A673 (cell line): Measurements from ENCODE around the gene ADIG. TPM values are rescaled to one million over a fixed set of nuclear protein-coding genes. Genes with fewer than 3 reads are reported as not detected.
"Not testable (repeated sequence)": the region's sequence is repeated elsewhere in the genome, so short reads cannot be mapped to it uniquely, and the experiment has no call there.

Experiments used
- BruUV-seq: library from RNA; stranded (reverse); fragments of 400-500 nt; replicated peaks from 2 replicates; lab custom pipeline; 2021; lab: Mats Ljungman, UMichigan
- CTCF ChIA-PET: fragments of 300-600 bp; sonication (Branson Sonifier 250); formaldehyde crosslinking; loops from one replicate; lab custom pipeline; 2022; ENCODE audit warnings: antibody characterized with exemption; lab: Charles Lee
- POLR2A ChIA-PET: fragments of 300-600 bp; sonication (Branson Sonifier 250); formaldehyde crosslinking; loops from one replicate; lab custom pipeline; 2022; ENCODE audit warnings: antibody characterized with exemption; ENCODE audit not compliant: low non-redundant PET; lab: Charles Lee
- DNase-seq: peaks from one replicate; pipeline ENCODE4 v3.0.0-alpha.2; 2015; ENCODE audit warnings: low spot score
- H3K27ac ChIP-seq: fragments of 200-600 bp; sonication (generic); 2 replicates; pipeline ENCODE4 v1.5.1; 2016; ENCODE audit warnings: mixed run types, low read depth, mild to moderate bottlenecking, mixed read lengths, antibody characterized with exemption, low read length; ENCODE audit not compliant: poor library complexity, severe bottlenecking
- H3K27me3 ChIP-seq: fragments of 200-600 bp; sonication (generic); replicated peaks from 2 replicates; pipeline ENCODE4 v1.6.1; 2017; ENCODE audit warnings: mixed run types, low read depth, mild to moderate bottlenecking, mixed read lengths, antibody characterized with exemption, low read length; ENCODE audit not compliant: insufficient read depth, poor library complexity
- H3K36me3 ChIP-seq: fragments of 200-600 bp; sonication (generic); 2 replicates; pipeline ENCODE4 v1.6.1; 2016; ENCODE audit warnings: mixed run types, mild to moderate bottlenecking, mixed read lengths, antibody characterized with exemption, low read length; ENCODE audit not compliant: insufficient read depth, poor library complexity, severe bottlenecking
- H3K4me1 ChIP-seq: fragments of 200-600 bp; sonication (generic); 2 replicates; pipeline ENCODE4 v1.6.1; 2017; ENCODE audit warnings: mixed run types, mild to moderate bottlenecking, mixed read lengths, antibody characterized with exemption, low read length; ENCODE audit not compliant: insufficient read depth, poor library complexity, severe bottlenecking
- H3K4me3 ChIP-seq: fragments of 200-600 bp; sonication (generic); 2 replicates; pipeline ENCODE4 v1.5.1; 2016; ENCODE audit warnings: low read depth, mixed run types, mild to moderate bottlenecking, mixed read lengths, low read length; ENCODE audit not compliant: poor library complexity, severe bottlenecking
- H3K9me3 ChIP-seq: fragments of 200-600 bp; sonication (generic); 2 replicates; pipeline ENCODE4 v1.6.1; 2016; ENCODE audit warnings: mixed run types, low read depth, mild to moderate bottlenecking, mixed read lengths, antibody characterized with exemption, low read length; ENCODE audit not compliant: poor library complexity, severe bottlenecking
- CTCF ChIP-seq: fragments of 300-800, 200-600 bp; sonication (generic); conservative IDR thresholded peaks from 2 replicates; pipeline ENCODE4 v1.5.1; 2017; ENCODE audit warnings: low read depth, mild to moderate bottlenecking, antibody characterized with exemption, low read length, moderate library complexity, mixed read lengths
- EZH2 ChIP-seq: fragments of 200-600 bp; sonication (generic); IDR thresholded peaks from 2 replicates; pipeline ENCODE4 v1.6.1; 2017; ENCODE audit warnings: borderline replicate concordance, low read depth, mild to moderate bottlenecking, mixed read lengths, antibody characterized with exemption, low read length; ENCODE audit not compliant: poor library complexity, severe bottlenecking
- intact Hi-C: fragments of 100-400 bp; cut with micrococcal nuclease; formaldehyde crosslinking; loops from one replicate; pipeline ENCODE4 v1.10.0; 2022; ENCODE audit not compliant: unreplicated experiment
- total RNA-seq: library from RNA; stranded (reverse); gene quantifications from 2 replicates; pipeline ENCODE4 v1.2.3, GENCODE V29; 2021

The ADIG gene
- total RNA-seq, 1 experiment from 2014 or later = not detected

DNA sequence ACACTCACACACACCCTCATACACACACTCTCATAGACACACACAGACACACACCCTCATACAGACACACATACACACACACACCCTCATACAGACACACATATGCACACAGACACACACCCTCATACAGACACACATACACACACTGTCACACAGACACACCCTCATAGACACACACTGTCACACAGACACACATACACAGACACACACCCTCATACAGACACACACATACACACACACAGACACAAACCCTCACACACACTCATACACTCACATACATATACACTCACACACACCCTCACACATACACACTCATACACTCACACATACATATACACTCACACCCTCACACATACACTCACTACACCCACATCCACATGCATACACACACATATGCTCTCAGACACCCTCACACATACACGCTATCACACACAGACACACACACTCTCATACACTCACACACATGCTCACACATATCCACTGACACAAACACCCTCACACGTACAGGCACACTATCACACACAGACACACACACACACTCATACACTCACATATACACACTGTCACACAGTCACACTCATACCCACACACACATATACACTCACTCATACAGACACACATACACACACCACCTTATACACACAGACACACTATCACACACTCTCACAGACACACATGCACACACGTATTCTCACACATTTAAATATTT is 9.1 kb downstream of the ADIG start:
- Histone ChIP-seq H3K4me3 (no peak overlapping the region), H3K9me3 (no peaks in the 10 kb centered on the region), H3K27ac (no peak overlapping the region), H3K36me3 (no peaks in the 10 kb centered on the region), H3K27me3 (no peaks in the 10 kb centered on the region), H3K4me1 (no peaks in the 10 kb centered on the region)
- intact Hi-C loops = no loop called here
- TF ChIP-seq EZH2 = no peak
- no peak for TF ChIP-seq CTCF
- ChIA-PET CTCF (no interaction called here), POLR2A (no interaction called here)
- no TSS peak for BruUV-seq
- DNase-seq = no peak

DNA sequence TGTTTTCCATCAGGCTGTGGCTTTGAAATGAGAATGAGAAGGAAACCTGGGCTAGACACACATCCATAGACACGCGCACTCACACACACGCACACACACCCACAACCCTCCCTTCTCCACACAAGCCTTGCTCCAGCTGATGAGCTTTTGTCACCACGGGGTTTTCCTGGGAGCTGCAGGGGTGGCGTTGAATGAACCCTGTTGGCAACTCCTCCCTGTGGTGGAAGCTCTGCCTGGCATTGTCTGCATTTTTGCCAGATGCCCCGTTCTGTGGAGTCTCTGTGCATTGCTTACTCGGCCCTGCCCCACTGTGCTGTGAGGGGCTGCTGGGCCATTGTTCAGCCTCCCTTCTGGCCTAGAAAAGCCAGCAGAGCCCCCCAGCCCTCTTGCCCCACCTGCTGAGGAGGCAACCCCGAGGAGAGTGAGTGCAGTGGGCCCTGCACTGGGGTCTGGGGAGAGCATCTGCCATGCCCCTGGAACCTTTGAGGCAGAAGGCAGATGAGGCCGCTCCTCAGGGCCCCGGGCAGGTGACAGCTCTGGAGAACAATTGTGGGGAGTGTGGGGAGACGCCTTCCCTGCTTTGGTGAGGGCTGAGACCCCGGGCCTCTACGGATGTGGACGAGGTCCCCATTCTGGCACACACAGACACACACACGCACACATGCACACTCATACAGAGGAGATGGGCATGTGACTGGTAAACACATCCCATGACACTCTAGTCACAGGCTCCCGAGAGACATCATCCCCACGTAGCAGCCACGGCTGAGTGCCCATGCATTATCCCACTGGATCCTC is 9.9 kb downstream of the ADIG start:
- BruUV-seq = no TSS peak
- Histone ChIP-seq H3K27ac (no peak overlapping the region), H3K36me3 (no peaks in the 10 kb centered on the region), H3K27me3 (no peaks in the 10 kb centered on the region), H3K9me3 (no peaks in the 10 kb centered on the region), H3K4me3 (no peak overlapping the region), H3K4me1 (no peaks in the 10 kb centered on the region)
- intact Hi-C loops = no loop called here
- ChIA-PET CTCF (no interaction called here), POLR2A (no interaction called here)
- DNase-seq = peak; percentile 40
- TF ChIP-seq CTCF (no peak), EZH2 (no peak)

DNA sequence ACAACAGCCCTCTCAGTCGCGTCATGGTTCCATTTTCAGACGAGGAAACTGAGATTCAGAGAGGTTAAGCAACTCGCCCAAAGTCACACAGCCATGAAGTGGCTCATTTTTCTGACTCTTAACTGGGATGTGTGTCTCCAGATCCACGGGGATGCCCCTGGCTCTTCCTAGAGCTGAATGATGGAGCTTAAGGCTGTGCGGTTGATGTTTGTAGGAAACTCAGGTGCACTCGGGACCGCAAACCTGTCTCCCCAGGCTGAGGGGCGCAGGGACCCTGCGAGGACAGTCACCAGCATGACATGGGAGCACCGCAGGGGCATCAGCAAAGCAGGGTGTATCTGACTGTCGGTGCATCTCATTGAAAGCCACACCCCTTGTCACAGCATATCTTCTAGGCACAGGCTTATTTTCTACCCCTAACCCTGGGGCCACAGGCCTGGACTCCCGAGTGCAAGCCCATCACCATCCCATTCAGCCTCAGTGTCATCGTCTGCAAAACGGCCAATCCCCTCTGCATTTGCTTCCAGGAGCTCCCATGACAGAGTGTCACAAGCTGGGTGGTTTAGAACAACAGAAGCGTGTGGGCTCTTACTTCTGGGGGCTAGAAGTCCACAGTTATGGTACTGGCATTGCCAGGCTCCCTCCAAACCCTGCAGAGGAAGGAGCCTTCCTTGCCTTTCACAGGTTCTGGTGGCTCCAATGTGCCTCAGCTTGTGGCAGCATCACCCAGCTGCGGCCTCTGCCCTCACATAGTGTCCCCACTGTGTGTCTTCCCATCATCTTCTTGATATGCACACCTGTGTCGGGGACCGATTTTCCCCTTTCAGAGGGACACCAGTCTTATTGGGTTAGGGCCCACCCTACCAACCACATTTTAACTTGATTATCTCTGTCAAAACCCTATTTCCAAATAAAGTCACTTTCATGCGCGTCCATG is 10.7 kb downstream of the ADIG start:
- no peaks in the 10 kb centered on the region for H3K4me1 ChIP-seq
- no peak overlapping the region for H3K27ac ChIP-seq
- DNase-seq = no peak
- TF ChIP-seq EZH2 (no peak), CTCF (no peak)
- CTCF ChIA-PET = no interaction called here
- POLR2A ChIA-PET = no interaction called here
- intact Hi-C loops = no loop called here
- H3K36me3 ChIP-seq = no peaks in the 10 kb centered on the region
- no TSS peak for BruUV-seq
- H3K27me3 ChIP-seq = no peaks in the 10 kb centered on the region
- no peaks in the 10 kb centered on the region for H3K9me3 ChIP-seq
- H3K4me3 ChIP-seq = no peak overlapping the region

- H3K36me3 ChIP-seq, H3K27ac ChIP-seq, H3K4me1 ChIP-seq, BruUV-seq, H3K9me3 ChIP-seq, POLR2A ChIA-PET, H3K27me3 ChIP-seq, DNase-seq, intact Hi-C loops, CTCF ChIA-PET, H3K4me3 ChIP-seq: not testable (repeated sequence)
These were observed 11.4 kb downstream of the ADIG start for GRCh38 chr20:38592411-38592790.

GRCh38 chr20:38594281-38594680 is 13.3 kb downstream of the ADIG start:
- CTCF ChIA-PET, BruUV-seq: not testable (repeated sequence)

More at GRCh38 chr20:38594281-38594680, 13.3 kb downstream of the ADIG start:
- H3K36me3 ChIP-seq, H3K4me3 ChIP-seq, intact Hi-C loops, H3K27me3 ChIP-seq, H3K27ac ChIP-seq, H3K9me3 ChIP-seq, DNase-seq, POLR2A ChIA-PET, H3K4me1 ChIP-seq: not testable (repeated sequence)
